NCI-H748 (cell line): Measurements from ENCODE around the gene STK39.
"Not testable (repeated sequence)": the region's sequence is repeated elsewhere in the genome, so short reads cannot be mapped to it uniquely, and the experiment has no call there.

Source experiments
- DNase-seq: peaks from one replicate; lab custom pipeline; 2025; ENCODE audit not compliant: unreplicated experiment; lab: John Stamatoyannopoulos, UW

Gene STK39

DNA sequence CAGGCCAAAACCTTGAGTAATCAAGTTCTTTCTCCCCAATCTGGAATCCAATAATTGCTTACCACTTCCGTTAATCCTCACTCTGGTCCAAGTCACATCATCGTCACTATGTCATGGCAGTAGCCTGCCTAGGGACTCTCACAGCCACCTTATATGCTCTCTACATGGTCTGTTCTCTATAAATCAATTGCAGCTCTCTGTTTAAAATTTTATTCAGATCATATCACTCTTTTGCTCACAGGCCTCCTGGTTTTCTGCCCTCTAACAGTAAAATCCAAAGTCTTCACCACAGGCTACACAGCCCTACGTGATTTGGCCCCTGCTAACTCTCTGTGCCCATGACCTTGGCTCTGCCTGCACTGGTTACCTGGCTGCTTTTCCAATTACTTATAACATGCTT is 188.7 kb downstream of the STK39 start:
- no peak for DNase-seq

DNA sequence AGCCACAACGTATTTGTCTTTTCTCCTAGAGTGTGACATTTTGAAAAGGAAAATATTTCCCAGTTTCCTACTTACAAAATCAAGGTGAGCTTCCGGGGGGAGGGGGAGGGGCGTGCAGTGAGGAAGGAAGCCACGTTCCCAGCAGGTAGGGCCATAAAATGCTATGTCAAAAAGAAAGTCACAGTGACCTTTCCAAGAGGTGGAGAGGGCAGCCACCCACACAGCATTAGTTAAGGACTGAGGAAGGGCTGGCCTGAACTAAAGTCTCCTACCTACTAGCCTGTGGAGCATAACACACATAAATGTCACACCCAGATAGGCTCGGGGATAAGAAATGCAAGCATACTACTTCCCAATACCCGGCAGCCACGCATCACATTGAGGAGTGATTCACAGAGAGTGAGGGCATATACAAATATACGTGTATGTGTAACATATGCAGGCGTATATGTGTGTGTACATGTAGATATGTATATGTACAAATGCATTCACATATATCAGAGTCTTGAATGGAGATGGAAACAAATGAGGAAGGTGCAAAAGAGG is 191.1 kb downstream of the STK39 start:
- DNase-seq: no peak

GRCh38 chr2:168054657-168055056 is 192.7 kb downstream of the STK39 start:
- peak; percentile 21 for DNase-seq

DNA sequence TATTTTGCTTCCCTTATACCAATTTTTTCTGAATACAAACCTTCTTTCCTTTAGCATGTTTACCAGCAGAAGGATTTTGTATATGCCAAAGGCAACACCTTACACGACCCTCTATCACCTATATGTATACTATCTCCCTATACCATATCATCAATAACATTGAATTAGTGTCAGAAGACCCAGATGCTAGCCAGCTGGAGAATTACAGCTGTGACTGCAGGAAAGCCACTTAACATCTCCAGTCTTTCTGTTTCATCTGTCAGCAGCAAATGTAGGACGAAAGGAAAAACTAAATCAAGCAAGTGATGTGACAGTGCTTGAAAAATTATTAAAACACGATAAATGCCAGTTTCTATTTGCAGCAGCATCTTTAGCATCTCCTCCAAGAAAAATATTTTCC is 193.7 kb downstream of the STK39 start:
- DNase-seq: no peak

DNA sequence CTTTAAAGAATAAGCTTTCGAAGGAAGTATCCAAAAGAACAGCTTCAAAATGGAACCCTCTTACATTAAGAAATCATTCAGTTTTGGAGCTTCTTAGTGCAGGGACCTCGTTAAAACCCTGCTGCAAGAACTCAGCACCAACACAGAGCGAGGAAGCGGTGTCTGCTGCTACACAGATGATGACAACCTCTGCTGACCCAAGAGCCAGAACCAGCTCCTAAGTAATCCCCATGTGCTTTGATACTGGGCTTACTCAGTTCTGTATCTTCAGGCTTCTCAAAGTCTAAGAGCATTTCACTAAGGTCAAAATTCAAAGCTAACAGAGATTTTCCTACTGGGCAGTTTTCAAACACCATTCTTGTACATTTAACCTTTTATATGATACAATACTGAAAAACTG is 194.6 kb downstream of the STK39 start:
- no peak for DNase-seq

DNA sequence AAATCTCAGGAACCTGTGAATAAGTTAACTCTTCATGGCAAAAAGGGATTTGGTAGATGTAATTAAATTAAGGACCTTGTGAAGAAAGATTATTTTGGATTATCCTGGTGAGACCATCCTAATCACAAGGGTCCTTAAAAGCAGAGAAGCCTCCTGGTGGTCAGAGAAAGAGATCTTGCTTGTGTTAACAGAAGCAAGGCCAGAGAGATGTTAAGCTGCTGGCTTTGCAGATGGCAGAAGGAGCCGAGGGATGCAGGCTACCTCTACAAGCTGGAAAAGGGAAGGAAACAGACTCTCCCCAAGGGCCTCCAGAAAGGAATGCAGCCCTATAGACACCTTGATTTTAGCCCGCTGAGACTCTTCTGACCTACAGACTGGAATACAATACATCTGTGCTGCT is 197.0 kb downstream of the STK39 start:
- no peak for DNase-seq

DNA sequence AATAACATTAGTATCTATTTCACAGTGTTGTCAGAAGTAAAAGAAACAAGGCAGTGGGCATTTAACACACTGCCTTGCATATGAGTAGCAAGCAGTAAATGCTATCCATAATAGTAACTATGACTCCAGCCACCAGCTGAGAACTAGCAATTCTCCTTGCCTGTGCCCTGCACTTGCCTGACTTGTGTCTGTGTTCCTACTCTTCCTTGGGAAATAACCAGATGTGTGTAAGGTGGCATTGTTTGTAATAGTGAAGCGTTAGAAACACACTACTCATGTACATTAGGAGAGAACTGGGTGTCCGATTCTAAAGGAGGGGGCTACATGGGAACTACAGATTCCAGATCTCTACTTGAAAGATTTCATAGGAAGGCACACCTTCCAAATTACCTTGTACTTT is 197.8 kb downstream of the STK39 start:
- DNase-seq: no peak

DNA sequence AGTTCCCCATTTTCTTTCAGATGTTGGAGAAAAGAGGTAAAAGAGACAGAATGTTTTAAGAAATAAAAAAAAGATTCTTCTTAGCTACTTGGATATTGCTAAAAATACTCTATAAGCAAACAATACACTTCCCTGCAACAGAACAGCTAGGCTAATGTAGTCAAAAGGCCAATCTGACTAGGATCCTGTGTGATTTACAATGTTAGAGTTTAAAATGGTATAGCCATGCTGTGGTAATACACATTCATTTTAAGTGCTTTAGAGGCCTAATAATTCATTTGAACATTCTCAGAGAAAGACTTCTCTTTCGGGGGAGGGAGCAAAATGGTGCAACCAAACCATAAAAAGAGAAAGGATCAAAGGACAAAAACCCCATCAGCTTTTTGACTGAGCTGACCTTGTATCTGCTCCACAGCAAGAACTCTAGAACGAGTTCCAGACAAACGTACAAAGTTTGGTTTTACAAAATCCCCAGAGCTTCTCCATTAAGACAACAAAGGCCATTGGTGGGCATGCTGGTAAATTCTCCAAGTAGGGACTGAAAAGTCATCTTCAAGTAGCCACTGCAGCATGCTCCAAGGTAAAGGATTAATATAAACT is 200.2 kb downstream of the STK39 start:
- no peak for DNase-seq

DNA sequence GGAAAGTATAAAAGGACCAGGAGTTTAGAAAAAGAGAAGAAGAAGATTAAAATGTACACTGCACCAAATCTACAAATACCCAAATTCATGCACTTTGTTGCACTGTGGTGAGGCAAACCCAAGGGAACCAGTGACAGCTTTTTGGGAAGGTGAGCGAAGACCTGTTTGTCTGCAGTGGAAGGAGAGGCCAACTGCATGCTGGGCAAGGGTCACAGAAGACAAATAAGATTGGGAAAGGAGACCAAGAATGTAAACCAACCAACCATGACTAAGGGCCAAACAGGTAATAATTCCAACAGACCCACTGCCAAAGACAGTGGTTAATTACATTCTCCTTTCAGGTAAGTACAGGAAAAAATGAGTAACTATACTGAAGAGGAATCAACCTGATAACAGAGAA is 202.8 kb downstream of the STK39 start:
- DNase-seq: no peak

DNA sequence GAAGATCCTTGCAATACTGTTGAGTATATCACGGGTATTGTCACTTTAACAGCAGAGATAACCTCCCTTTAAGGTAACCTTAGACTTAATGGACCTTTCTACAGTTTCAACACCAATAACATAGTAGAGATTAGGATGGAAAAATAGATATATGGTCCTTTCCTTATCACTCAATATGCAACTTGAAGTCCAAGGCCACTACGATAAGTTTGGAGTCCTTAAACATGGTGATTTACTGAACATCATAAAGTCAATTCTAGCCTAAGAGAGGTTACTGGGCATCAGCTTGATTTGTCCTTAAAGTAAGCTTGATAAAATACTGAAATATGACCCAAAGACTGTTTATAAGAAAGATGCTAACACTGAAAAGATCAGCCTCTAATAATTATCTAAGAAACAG is 203.2 kb downstream of the STK39 start:
- no peak for DNase-seq

- DNase-seq: not testable (repeated sequence)
Observed at GRCh38 chr2:168042127-168042824, 205.1 kb downstream of the STK39 start.

- no peak for DNase-seq
Observed at GRCh38 chr2:168039881-168040280, 207.5 kb downstream of the STK39 start.

- DNase-seq: no peak
Observed at GRCh38 chr2:168037778-168038177, 209.6 kb downstream of the STK39 start.

GRCh38 chr2:168035458-168035857 is 211.9 kb downstream of the STK39 start:
- DNase-seq: no peak

DNA sequence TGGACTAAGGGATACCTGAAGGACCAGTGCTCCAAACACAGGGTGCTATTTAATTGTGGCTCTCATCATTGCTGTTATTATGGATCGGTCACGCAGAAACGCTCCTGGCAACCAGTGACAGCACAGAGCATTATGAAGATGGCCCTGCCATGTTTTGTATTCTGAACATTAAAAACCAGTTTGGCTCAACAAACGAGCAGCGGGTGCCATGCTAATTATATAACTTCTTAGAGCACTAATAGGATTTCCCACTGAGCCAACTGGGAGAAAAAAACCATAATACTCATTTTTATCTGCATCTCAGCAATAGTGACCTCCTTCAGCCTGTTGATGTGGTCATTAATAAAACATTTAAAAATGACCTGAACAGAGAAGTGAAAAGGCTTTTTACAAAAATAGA is 212.8 kb downstream of the STK39 start:
- DNase-seq: peak; percentile 96

DNA sequence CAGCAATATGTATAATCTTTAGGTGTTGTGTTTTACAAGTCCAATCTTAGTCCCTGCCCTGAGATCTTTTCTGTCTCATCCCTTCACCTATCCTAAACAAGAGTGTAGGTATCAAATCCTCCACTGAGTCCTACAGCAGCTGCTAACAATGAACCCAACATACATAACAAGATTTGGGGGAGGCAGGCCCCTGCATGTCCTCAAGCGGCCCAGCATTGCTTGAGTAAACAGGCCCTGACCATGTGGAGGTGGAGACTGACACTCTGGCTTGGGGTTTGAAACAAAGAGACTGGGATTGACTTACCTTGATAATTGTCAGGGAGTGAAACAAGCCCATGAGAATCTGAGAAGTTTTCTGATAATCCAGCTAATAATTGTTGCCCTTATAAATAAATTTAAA is 213.4 kb downstream of the STK39 start:
- peak; percentile 82 for DNase-seq

- no peak for DNase-seq
Observed at GRCh38 chr2:168032091-168032490, 215.3 kb downstream of the STK39 start.

DNA sequence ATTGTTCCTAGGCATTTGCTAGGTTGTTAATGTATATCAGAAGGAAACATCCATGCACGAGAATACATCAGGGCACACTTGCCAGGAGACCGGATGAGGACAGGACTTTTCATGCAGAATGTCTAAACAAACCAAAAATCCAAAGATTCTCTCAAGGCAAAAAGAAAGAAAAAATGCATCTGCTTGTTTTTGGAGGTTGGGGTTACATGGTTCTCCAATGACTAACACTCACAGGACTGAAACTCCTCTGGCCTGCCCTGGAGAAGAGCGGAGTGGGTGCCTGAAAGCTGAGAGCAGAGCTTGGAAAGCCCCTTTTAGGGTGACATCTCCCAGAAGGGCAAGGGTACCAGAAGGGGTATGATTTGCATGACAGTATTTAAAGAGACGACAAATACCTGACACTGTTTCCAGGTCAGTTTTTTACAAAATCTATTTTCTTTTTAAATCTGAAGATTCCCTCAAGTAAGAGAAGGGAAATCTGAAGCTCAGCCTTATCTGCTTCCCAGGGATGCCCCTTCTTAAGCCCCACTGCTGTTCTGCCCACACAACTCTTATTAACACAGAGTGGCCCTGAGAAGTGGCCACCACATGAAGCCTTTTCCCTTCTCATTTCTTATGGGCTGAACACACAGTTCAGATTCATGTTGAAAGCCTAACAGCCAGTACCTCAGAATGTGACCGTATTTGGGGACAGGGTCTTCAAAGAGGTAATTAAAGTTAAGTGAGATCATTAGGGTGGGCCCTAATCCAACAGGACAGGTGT is 216.4 kb downstream of the STK39 start:
- no peak for DNase-seq

- no peak for DNase-seq
Observed at GRCh38 chr2:168029071-168029470, 218.3 kb downstream of the STK39 start.

GRCh38 chr2:168028362-168028761 is 219.0 kb downstream of the STK39 start:
- no peak for DNase-seq

GRCh38 chr2:168025487-168026202 is 221.8 kb downstream of the STK39 start:
- no peak for DNase-seq
